SK-N-SH treated with all-trans-retinoic acid at 6 μM for 48 hours (cell line): ENCODE results near the gene PHACTR3.

Experiments used
- ATAC-seq: fragments of 200-7000 bp; cut with Tn5 transposase; 3 replicates; pipeline ENCODE4 v1.9.1; 2020; ENCODE audit warnings: mild to moderate bottlenecking, moderate library complexity
- BACH2 ChIP-seq: fragments of 250-450 bp; sonication (Bioruptor Pico); IDR thresholded peaks from 2 replicates; pipeline ENCODE4 v1.9.0; 2021; ENCODE audit warnings: mild to moderate bottlenecking, borderline replicate concordance
- CREB5 ChIP-seq: fragments of 250-450 bp; sonication (Bioruptor Pico); IDR thresholded peaks from 2 replicates; pipeline ENCODE4 v1.5.1; 2020; ENCODE audit warnings: low read depth, mild to moderate bottlenecking, moderate library complexity
- CSDC2 ChIP-seq: fragments of 250-450 bp; sonication (Bioruptor Pico); IDR thresholded peaks from 2 replicates; pipeline ENCODE4 v1.5.0; 2020; ENCODE audit warnings: mild to moderate bottlenecking, moderate library complexity
- ESRRG ChIP-seq: fragments of 250-450 bp; sonication (Bioruptor Pico); IDR thresholded peaks from 2 replicates; pipeline ENCODE4 v1.6.1; 2021; ENCODE audit warnings: mild to moderate bottlenecking
- GLIS3 ChIP-seq: fragments of 250-450 bp; sonication (Bioruptor Pico); IDR thresholded peaks from 2 replicates; pipeline ENCODE4 v1.5.0; 2020; ENCODE audit warnings: mild to moderate bottlenecking, moderate library complexity
- ISL1 ChIP-seq: fragments of 250-450 bp; sonication (Bioruptor Pico); IDR thresholded peaks from 2 replicates; pipeline ENCODE4 v2.1.2; 2022; ENCODE audit warnings: mild to moderate bottlenecking, moderate library complexity
- PATZ1 ChIP-seq: fragments of 250-450 bp; sonication (Bioruptor Pico); IDR thresholded peaks from 2 replicates; pipeline ENCODE4 v1.8.0; 2020; ENCODE audit warnings: mild to moderate bottlenecking, moderate library complexity, borderline replicate concordance
- PPARA ChIP-seq: fragments of 250-450 bp; sonication (Bioruptor Pico); IDR thresholded peaks from 2 replicates; pipeline ENCODE4 v1.5.0; 2020; ENCODE audit warnings: mild to moderate bottlenecking, borderline replicate concordance
- RARB ChIP-seq: fragments of 250-450 bp; sonication (Bioruptor Pico); IDR thresholded peaks from 2 replicates; pipeline ENCODE4 v1.8.0; 2021; ENCODE audit warnings: mild to moderate bottlenecking, moderate library complexity
- TCF4 ChIP-seq: fragments of 250-450 bp; sonication (Bioruptor Pico); IDR thresholded peaks from 2 replicates; pipeline ENCODE4 v1.8.0; 2021; ENCODE audit warnings: mild to moderate bottlenecking, moderate library complexity, borderline replicate concordance
- TOX ChIP-seq: fragments of 250-450 bp; sonication (Bioruptor Pico); IDR thresholded peaks from 2 replicates; pipeline ENCODE4 v1.8.0; 2021; ENCODE audit warnings: mild to moderate bottlenecking, moderate library complexity, borderline replicate concordance
- TSHZ2 ChIP-seq: fragments of 250-450 bp; sonication (Bioruptor Pico); IDR thresholded peaks from 2 replicates; pipeline ENCODE4 v1.5.0; 2020; ENCODE audit warnings: mild to moderate bottlenecking, moderate library complexity
- ZFP3 ChIP-seq: fragments of 250-450 bp; sonication (Bioruptor Pico); IDR thresholded peaks from 2 replicates; pipeline ENCODE4 v1.5.0; 2020; ENCODE audit warnings: mild to moderate bottlenecking, moderate library complexity
- ZFP30 ChIP-seq: fragments of 450-650 bp; formaldehyde crosslinking; IDR thresholded peaks from 2 replicates; pipeline ENCODE4 v1.5.0; 2022; ENCODE audit warnings: mild to moderate bottlenecking, moderate library complexity
- ZNF565 ChIP-seq: fragments of 450-650 bp; formaldehyde crosslinking; conservative IDR thresholded peaks from 2 replicates; pipeline ENCODE4 v1.5.0; 2020; ENCODE audit warnings: low read depth, mild to moderate bottlenecking, moderate library complexity
- ZNF70 ChIP-seq: fragments of 450-650 bp; formaldehyde crosslinking; IDR thresholded peaks from 2 replicates; pipeline ENCODE4 v1.5.0; 2020; ENCODE audit warnings: mild to moderate bottlenecking, moderate library complexity
- ZNF8 ChIP-seq: fragments of 450-650 bp; formaldehyde crosslinking; IDR thresholded peaks from 2 replicates; pipeline ENCODE4 v1.5.0; 2020; ENCODE audit warnings: mild to moderate bottlenecking, moderate library complexity
- TF ChIP-seq, protein P1 (sequence below): fragments of 250-450 bp; sonication (Bioruptor Pico); IDR thresholded peaks from 2 replicates; pipeline ENCODE4 v1.8.0; 2021; ENCODE audit warnings: low read depth, mild to moderate bottlenecking, moderate library complexity, borderline replicate concordance
- TF ChIP-seq, protein P2 (sequence below): fragments of 250-450 bp; sonication (Bioruptor Pico); IDR thresholded peaks from 2 replicates; pipeline ENCODE4 v1.5.1; 2021; ENCODE audit warnings: mild to moderate bottlenecking, moderate library complexity

Gene PHACTR3

GRCh38 chr20:59665656-59666555 is 61.6 kb downstream of the PHACTR3 start:
- no peak for TF ChIP-seq TOX (CRISPR knock-in tag)
- no peak for TF ChIP-seq BACH2 (CRISPR knock-in tag)
- no peak for TF ChIP-seq CREB5 (CRISPR knock-in tag)
- no peak for TF ChIP-seq GLIS3 (CRISPR knock-in tag)
- no peak for TF ChIP-seq ZNF565
- no peak for TF ChIP-seq ZNF8 (CRISPR knock-in tag)
- TF ChIP-seq, protein P1, sequence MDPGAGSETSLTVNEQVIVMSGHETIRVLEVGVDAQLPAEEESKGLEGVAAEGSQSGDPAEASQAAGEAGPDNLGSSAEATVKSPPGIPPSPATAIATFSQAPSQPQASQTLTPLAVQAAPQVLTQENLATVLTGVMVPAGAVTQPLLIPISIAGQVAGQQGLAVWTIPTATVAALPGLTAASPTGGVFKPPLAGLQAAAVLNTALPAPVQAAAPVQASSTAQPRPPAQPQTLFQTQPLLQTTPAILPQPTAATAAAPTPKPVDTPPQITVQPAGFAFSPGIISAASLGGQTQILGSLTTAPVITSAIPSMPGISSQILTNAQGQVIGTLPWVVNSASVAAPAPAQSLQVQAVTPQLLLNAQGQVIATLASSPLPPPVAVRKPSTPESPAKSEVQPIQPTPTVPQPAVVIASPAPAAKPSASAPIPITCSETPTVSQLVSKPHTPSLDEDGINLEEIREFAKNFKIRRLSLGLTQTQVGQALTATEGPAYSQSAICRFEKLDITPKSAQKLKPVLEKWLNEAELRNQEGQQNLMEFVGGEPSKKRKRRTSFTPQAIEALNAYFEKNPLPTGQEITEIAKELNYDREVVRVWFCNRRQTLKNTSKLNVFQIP (CRISPR knock-in tag): no peak
- no peak for TF ChIP-seq ISL1 (CRISPR knock-in tag)
- no peak for TF ChIP-seq ZFP3 (CRISPR knock-in tag)
- TF ChIP-seq PPARA (CRISPR knock-in tag): no peak
- TF ChIP-seq CSDC2 (CRISPR knock-in tag): no peak
- no peak for ATAC-seq

DNA sequence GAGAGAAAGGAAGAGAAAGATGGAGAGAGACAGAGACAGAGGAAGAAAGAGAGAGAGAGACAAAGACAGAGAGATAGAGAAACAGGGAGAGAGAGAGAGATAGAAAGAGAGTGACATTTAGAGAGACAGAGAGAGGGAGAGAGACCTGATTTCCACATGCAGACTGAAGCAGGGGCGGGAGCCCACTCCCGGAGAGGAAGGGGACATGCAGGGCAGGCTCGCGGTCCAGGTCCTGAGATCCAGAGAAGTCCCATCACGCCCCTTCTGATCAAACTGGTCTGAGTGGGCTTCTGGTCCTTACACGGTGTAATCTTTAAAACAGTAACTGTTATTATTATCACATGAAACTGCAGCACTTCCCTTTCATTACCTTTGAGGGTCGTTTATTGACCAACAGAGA is 62.2 kb downstream of the PHACTR3 start:
- no peak for ATAC-seq
- TF ChIP-seq ZNF8 (CRISPR knock-in tag): no peak
- TF ChIP-seq CSDC2 (CRISPR knock-in tag): no peak

DNA sequence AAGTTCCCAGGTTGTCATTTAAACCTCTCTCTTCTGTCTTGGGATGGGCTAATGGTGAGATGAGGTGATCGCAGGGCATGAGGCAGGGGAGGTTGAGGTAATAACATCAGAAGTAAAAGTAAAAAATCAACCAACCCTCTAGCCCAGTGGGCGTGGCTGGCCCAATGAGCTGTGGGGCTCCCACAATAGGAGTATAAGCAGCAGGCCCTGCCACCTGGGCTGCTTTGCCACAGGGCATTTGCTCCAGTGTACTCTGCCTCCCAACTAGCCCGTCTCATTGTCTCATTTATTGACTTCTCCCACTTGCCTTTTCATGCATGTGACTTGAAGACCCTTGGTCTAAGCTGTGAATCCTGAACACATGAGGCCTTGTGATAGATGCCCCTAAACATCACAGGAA is 62.8 kb downstream of the PHACTR3 start:
- no peak for TF ChIP-seq TCF4 (CRISPR knock-in tag)
- ATAC-seq: no peak

DNA sequence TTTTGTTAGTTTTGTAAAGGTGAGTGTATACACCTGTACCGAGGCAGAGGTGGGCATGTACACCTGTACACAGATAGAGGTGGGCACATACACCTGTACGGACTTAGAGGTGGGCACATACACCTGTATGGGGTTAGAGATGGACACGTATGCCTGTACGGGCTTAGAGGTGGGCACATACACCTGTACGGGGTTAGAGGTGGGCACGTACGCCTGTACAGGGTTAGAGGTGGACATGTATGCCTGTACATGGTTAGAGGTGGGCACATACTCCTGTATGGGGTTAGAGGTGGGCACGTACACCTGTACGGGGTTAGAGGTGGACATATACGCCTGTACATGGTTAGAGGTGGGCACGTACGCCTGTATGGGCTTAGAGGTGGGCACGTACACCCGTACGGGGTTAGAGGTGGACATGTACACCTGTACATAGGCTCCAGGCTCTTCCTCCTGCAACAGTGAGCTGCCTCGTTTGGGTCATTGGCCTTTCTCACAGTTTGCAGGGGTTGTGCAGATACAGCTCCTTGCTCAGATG is 63.7 kb downstream of the PHACTR3 start:
- ATAC-seq: no peak
- no peak for TF ChIP-seq ZFP3 (CRISPR knock-in tag)
- TF ChIP-seq ZNF8 (CRISPR knock-in tag): no peak
- no peak for TF ChIP-seq ISL1 (CRISPR knock-in tag)
- TF ChIP-seq, protein P1 (CRISPR knock-in tag): no peak
- TF ChIP-seq PATZ1: no peak
- TF ChIP-seq, protein P2, sequence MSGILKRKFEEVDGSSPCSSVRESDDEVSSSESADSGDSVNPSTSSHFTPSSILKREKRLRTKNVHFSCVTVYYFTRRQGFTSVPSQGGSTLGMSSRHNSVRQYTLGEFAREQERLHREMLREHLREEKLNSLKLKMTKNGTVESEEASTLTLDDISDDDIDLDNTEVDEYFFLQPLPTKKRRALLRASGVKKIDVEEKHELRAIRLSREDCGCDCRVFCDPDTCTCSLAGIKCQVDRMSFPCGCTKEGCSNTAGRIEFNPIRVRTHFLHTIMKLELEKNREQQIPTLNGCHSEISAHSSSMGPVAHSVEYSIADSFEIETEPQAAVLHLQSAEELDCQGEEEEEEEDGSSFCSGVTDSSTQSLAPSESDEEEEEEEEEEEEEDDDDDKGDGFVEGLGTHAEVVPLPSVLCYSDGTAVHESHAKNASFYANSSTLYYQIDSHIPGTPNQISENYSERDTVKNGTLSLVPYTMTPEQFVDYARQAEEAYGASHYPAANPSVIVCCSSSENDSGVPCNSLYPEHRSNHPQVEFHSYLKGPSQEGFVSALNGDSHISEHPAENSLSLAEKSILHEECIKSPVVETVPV (CRISPR knock-in tag): no peak
- no peak for TF ChIP-seq CREB5 (CRISPR knock-in tag)
- TF ChIP-seq PPARA (CRISPR knock-in tag): no peak
- no peak for TF ChIP-seq ZFP30 (CRISPR knock-in tag)
- TF ChIP-seq RARB (CRISPR knock-in tag): no peak
- no peak for TF ChIP-seq TSHZ2 (CRISPR knock-in tag)
- TF ChIP-seq BACH2 (CRISPR knock-in tag): no peak
- no peak for TF ChIP-seq ESRRG
- no peak for TF ChIP-seq ZNF70 (CRISPR knock-in tag)
- TF ChIP-seq TOX (CRISPR knock-in tag): no peak
- TF ChIP-seq TCF4 (CRISPR knock-in tag): no peak
